GM21529 (cell line): ENCODE measurements around the gene CMTM5.
"Not testable (repeated sequence)": the region's sequence is repeated elsewhere in the genome, so short reads cannot be mapped to it uniquely, and the experiment has no call there.

Experiments
- ATAC-seq: cut with Tn5 transposase; IDR thresholded peaks from one replicate; pipeline ENCODE4 v1.9.1; 2021; ENCODE audit not compliant: unreplicated experiment

The CMTM5 gene

GRCh38 chr14:23411563-23412525 lies 35.0 kb downstream of the CMTM5 start:
- no peak for ATAC-seq

- no peak for ATAC-seq
These were observed 36.8 kb downstream of the CMTM5 start for GRCh38 chr14:23413681-23414080.

GRCh38 chr14:23414254-23414653 lies 37.4 kb downstream of the CMTM5 start:
- no peak for ATAC-seq

GRCh38 chr14:23414906-23415820 lies 38.3 kb downstream of the CMTM5 start:
- no peak for ATAC-seq

GRCh38 chr14:23415821-23416778 lies 39.3 kb downstream of the CMTM5 start:
- no peak for ATAC-seq

GRCh38 chr14:23416801-23417200 lies 40.0 kb downstream of the CMTM5 start:
- ATAC-seq, result no peak

GRCh38 chr14:23417269-23417668 lies 40.4 kb downstream of the CMTM5 start:
- not testable (repeated sequence) for ATAC-seq

- ATAC-seq, result no peak
These were observed 41.2 kb downstream of the CMTM5 start for GRCh38 chr14:23418021-23418420.

GRCh38 chr14:23419646-23420045 lies 42.8 kb downstream of the CMTM5 start:
- ATAC-seq, result not testable (repeated sequence)

- no peak for ATAC-seq
These were observed 44.7 kb downstream of the CMTM5 start for GRCh38 chr14:23421594-23421993.

GRCh38 chr14:23423657-23424056 lies 46.8 kb downstream of the CMTM5 start:
- ATAC-seq, result no peak

- no peak for ATAC-seq
These were observed 48.3 kb downstream of the CMTM5 start for GRCh38 chr14:23425169-23425568.

- not testable (repeated sequence) for ATAC-seq
These were observed 49.0 kb downstream of the CMTM5 start for GRCh38 chr14:23425798-23426197.

GRCh38 chr14:23428686-23429495 lies 52.0 kb downstream of the CMTM5 start:
- no peak for ATAC-seq
